Stimulated activated CD8-positive, alpha-beta memory T cell treated with anti-CD3 and anti-CD28 coated beads, Interleukin-4, amount 100 ng/mL, for 24 hours (primary cell): ENCODE results near the gene MEIS2.

ENCODE experiments used
- DNase-seq: peaks from one replicate; pipeline ENCODE4 v3.0.0-alpha.2; 2020; ENCODE audit warnings: low read depth

MEIS2 gene

DNA sequence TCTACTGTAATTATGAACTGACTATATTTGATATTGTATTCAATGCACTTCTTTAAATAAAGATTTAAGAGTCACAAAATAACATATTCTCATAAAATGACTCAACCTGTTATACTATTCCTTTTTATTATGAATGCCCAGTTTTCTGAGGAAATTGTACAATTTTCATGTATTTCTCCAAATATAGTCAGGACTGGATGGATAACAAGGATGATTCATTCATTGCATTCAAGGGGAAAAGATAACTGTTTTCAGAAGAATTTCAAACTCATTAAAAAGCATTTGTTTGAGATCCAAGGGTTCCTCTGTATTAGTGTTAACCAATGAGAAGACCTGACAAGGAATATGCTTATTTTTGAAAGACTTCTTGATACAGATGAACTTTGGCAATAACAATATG, 163.7 kb downstream of the MEIS2 start:
- no peak for DNase-seq

DNA sequence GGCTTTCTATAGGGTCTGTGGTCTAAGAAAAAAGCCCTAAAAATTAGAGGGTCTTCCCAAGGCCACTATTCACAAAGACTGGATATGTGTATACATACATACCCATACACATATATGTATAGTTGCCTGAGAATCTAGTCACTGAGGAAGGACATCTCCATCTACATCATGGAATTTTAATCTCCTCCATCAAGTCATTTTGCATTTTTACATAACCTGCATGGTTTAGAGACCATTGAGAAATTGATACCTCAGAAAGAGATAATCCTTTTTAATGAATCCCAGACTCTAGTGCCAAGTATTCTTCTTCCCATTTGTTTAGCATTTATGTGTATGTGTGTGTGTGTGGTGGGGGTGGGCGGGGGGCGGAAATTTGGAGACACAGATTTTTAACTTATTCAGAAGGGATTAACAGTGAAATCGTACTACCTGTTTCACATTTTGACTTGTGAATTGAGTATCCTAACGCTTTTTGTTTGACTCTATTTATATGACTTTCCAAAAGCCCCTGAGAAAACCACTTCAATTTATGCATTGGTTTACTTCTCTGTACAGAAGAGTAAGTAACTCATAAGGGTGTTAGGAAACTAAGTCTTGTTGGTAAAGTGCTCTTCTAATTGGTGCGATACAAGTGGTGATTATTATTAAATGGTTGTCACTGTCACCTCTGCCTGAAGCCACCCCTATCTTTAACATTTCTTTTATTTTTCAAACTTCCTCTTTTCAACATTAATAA, 166.9 kb downstream of the MEIS2 start:
- no peak for DNase-seq

DNA sequence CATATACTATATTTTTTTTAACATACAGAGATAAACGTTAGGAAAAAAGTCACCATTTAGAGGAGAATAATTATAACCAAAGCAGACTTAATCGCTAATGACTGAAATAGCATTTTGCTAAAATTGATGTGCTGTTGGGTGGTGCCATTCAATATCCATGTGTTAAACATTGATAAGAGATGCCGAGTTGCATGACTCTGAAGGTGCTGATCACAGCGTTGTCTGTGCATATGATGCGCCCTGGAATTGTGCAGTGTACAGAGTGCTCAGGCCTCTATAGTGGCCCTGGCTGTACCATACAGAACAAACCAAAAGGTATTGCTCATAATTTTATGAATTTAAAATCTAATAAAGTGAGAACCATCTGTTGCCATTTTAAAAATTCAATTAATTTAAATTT, 168.3 kb downstream of the MEIS2 start:
- no peak for DNase-seq

DNA sequence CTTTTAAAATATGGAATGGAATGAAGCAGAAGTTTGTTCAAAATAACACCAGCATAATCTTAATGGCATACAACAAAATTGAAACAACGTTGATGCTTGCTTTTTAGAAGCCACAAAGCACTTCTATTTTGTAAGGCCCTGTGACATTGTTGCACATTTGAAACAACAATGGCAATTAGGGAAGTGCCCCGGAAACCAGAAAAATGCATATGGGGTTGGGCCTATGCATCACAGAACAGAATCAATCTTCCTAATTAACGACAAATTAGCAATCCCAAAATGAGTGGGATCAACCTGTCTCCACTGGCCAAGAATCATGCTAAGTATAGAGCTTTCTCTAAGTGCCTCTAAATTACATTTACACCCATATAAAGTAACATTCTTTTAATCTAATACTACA, 168.9 kb downstream of the MEIS2 start:
- DNase-seq: no peak

DNA sequence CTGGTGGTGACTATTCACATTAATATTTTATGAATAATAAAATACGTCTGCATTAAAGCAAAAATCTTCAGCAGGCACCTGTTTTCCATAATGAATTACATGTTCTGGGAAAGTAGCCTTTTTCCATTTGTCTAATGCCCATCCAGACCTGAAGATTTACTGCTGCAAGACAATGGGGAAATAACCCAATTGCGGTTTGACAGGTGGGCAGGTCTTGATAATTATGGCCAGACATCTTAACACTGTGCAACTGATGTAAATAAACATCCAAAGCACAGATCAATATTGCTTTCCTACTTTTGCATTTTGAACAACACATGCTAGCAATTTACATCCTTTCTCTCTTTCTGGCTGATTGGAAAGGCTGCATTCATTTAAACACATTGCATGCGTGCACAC, 173.9 kb downstream of the MEIS2 start:
- no peak for DNase-seq

DNA sequence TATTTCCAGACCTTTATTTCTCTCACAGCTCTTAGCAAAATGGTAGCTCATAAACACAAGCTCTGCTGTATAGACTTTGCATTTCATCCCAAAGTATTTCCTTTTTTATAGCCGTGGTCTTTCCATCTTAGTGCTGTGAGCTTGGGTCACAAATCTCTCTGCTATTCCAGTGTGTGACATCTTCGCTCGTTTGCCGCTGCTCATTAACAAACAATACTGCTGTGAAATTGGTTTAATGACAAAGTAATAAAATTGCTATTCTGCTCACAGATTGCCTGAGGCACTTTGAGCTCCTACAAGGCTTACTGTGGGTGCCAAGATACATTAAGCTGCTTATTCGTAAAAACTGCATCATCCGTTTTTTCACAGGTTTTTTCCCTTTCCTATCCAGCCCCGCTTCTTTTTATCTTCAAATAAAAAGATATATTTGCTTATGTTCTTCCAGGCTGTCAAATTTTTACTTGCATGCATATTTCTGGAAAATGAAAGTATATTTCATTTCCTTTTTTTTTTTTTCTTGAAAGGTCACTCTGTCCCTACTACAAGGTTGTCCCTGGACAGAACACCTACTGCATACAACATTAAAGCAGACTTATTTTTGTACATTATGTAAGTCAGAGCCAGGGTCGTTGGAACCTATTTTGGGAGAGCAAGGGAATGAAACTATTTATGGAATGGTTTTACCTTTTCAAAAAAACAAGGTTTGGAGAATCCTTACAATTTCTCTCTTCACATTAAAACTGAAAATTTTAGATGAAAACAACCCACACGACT, 174.5 kb downstream of the MEIS2 start:
- DNase-seq: no peak

DNA sequence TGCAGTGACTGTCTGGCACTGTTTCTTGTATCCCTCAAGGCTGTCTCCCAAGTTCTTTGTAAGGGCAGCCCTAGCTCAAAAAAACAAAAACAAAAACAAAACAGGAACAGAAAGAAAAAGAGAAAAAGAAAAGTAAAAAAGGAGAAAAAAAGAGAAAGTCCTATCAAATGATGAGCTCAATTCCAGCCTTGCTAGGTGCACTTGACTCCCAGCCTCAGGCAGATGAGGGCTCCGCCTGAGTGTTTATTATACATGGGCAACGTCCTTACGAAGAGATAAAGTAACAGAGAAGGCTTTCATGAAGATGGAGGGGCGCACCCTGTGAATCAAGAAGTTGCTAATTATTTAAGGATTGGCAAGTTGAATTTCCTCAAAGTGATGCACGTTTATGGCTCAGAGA, 175.3 kb downstream of the MEIS2 start:
- DNase-seq: no peak

DNA sequence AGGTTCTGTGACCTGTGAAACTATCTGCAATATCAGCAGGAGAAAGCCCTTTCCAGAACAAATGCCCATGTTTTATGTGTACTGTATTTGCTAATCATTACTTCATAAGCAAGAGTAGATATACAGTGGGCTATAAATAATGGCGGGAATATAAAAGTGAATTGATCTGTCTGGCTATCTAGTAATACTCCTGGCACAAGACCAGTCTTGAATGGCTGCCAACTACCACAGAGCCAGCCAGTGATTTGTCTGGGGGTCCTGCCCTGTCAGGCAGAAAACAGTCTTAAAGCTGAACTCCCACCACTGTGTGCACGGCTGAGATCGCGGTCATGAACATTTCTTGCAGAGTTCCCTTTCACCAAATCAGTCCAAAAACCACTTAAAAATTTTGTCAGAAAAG, 176.3 kb downstream of the MEIS2 start:
- DNase-seq: no peak

DNA sequence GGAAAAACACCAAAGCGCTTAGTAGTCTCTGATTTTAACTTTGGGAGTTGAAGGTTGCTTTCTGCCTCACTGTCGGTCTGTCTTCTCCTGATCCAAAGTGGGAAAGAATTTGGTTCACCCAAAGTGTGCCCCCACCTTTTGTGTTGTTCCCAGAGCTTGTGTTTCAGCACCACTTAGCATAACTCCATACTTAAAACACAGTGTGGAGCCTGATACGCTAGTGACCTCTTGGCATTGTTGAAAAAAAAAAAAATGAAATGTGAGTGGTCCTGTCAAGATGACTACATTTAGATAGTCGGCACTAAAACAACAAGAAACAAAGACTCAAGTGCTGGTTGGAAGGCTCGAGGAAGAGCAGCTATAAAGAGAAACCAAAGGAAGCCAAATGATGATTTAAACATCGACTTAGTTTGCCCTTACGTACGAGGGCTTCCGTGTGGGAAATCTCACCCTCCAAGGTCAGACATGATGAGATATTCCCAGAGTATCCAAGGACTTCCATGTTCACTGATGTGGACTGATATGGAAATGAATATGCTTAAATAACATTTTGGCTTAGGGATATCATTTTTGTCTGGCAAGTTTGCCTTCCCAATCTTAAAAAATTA, 178.8 kb downstream of the MEIS2 start:
- no peak for DNase-seq

DNA sequence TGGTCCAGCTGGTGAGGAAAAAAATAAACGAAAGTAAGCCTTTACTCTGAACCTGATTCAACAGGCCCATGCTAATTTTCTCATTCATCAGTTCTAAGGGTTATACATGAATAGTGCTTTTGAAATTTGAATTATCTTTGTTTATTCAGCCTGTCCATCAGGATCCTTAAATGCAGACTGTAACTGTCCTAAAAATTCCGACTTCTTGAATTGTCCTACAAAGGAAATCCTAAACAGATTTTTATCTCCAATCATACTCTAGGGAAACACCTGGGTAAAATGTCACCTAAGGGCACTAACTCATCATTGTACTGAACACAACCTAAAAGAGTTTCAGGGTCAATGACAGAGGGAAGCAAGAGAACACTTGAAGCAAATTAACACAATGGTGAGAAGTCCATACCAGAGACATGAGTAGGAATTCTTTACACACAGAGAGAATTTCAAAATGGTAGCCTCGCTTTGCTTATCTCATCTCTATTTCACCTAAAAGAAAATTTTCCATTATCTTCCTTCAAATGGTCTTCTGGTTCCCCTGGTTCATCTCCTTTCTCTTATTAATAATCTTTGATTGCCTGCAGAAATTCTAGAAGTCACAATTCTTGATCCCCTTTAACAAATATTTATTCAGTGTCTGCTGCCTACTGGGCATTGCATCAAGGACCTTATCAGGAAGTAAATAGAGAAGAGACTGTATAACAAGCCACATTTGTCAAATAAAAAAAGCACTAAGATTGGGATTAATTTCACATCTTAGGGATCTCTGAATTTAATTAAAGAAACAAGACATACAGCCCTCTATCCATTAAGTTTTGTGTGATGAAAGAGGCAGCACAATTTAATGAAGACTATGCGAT, 182.7 kb downstream of the MEIS2 start:
- no peak for DNase-seq

DNA sequence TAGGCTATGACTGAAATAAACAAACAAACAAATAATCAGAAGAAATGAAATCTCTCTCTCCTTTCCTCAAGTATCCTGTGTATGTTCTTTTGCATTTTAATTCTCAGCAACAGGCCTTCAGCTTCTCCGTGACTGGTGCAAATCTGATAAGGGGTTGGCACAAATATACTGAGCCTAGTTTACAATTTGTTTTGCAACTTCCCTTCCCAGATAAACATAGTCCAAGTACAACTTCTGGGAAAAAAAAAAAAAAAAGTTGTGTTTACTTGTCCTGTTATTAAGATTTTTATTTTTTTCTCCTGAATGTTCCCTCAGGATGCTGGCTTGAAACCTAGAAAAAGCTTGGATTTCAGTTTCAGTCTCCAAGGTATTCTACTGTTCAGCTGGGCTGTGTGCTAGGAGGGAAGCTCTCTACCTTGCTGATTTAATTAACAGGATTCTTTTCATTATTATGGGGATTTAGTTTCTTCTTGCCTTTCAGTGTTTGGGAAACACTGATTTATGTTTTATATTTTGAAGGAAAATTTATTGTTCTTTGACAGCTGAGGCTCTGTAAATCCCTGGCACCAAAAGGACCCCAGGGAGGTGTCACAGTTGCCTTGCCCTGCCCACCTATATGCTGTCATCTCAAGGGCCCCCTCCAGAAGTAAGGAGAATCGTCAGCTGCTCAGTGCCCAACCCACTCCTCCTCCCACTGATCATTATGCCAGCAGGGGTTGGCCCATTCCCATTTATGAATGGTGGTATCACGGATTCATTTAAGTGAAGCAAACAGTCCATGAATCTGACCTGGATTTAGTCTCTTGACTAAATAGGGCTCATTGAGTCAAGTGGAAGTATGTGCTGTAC, 185.2 kb downstream of the MEIS2 start:
- no peak for DNase-seq

DNA sequence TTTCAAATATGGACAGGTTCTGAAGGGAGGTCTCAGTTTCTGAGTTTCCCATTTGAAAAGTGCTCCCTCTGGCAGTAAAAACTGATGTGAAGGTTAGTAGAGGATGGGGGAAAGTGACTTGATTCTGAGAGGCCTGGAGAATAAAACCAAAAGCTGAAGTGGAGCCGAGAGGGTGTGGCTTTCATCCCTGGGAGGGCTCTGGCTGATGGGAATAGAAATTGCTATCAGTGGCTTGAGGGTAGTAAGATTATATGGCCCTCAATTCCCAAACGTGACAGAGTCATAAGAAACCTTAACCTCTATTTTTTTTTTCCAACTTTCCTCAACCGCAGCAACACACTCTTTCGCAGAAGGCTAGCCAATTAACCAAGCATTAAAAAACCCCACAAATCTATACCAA, 185.9 kb downstream of the MEIS2 start:
- DNase-seq: no peak

DNA sequence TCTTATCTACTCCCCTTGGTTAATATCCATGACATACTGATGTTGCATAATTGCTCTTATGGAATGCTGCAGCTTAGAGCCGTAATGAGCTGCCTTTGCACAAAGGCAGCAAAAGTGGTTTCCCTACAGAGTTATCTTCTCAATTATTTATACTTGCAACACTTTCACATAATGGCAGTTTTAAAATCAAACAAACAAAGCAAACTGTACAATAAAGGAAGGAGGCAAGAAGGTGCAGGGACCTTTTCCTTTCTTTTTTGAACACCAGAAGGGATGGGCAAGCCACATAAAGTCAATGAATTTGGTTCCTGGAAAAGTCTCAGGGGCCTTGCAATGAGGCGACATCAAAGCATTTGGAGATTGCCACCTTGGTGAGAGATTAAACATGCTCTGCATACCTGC, 188.0 kb downstream of the MEIS2 start:
- DNase-seq: no peak

DNA sequence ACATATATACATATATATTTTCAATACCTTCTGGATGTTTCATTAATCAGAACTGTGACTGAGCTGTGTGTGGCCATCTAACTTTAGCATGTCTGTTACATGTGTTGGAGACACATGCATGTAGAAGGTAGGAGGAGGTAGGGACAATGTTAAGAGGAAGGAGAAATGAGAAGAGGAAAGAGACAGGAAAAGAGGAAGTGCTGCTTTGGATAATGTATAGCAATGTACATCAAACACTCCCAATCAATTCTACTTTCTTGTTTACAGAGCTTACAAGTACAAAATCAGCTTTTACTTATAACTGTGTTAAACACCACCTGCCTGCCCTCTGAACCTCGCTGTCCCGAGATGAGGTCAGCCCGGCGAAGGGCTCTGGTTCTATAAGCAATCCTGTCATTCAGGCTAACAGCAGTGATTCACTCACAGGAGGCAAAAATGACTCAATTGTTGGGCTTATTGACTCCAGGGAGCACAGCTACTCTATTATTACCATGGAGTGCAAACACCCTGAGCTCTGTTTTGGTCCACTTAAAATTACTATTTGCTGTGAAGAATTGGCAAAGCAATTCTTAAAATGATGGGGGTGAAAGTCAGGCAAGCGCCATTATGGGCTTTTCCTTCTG, 188.9 kb downstream of the MEIS2 start:
- no peak for DNase-seq

DNA sequence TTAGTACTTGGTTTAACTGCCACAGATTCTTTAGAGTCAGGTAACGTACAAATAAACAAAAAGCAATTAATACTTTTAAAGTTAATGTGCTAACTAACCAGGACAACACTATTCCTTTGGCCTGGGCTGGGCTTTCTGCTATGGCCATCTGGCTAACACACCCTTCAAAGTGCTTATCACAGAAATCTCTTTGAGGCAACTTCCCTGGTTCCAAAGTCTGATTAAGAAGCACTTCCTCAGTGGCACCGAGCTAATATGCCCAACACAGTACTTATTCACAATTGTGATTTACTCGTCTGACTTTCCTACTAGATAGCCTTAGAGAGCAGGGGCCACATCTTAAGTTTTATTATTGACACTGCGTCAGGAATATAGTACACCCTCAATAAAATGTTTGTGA, 191.4 kb downstream of the MEIS2 start:
- no peak for DNase-seq

DNA sequence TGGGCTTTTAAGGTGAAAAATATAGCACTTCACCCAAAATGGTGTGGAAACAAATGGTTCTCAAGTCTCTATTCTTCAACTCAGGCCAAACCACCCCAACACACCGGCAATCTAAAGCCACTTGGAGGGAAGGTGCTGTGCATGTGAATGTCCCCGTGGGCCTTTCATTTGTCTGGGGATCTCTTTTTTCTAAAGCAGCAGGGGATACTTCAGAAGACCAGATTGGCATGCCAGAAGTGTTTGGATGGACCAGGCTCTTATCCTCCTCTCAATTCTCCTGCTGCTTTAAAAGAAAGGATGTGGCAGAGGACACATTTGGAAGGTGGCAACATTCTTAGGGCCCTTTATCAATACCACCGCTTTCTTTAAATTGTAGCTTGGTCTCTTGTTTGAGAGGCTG, 193.1 kb downstream of the MEIS2 start:
- DNase-seq: no peak

DNA sequence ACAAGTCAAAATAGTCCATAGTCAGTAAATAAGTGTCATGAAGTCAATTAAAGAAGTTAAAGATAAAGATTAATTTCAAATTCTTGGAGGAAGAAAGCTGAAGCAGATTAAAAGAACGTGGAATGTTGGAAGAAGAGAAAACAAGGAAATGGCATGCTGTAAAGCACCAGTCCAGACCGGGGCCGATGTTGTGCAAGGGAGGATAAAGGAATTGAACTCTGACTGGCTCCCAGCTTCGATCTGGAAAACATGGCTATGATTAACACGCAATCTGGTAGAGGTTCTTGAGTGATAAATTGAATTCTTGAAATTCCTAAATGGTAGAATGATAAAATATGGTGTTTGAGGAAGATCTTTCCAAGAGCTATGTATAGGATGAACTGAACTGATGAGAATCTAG, 194.4 kb downstream of the MEIS2 start:
- no peak for DNase-seq

DNA sequence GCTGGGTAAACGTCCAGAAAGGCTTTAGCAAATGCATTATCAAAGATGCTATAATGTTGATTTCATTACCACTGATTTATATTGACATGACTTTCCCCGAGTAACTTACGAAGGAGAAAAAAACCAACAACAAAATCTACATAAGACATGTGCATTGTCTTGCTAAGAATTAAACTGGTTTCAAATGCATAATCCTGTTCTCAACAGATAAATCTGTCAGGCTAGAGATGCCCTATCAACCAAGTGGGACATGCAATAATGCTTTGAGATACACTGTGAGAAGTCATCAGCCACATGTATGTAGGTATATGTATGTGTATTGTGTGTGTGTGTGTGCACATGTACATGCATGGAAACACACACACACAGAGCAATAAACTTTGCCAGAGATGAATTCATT, 195.6 kb downstream of the MEIS2 start:
- DNase-seq: no peak

DNA sequence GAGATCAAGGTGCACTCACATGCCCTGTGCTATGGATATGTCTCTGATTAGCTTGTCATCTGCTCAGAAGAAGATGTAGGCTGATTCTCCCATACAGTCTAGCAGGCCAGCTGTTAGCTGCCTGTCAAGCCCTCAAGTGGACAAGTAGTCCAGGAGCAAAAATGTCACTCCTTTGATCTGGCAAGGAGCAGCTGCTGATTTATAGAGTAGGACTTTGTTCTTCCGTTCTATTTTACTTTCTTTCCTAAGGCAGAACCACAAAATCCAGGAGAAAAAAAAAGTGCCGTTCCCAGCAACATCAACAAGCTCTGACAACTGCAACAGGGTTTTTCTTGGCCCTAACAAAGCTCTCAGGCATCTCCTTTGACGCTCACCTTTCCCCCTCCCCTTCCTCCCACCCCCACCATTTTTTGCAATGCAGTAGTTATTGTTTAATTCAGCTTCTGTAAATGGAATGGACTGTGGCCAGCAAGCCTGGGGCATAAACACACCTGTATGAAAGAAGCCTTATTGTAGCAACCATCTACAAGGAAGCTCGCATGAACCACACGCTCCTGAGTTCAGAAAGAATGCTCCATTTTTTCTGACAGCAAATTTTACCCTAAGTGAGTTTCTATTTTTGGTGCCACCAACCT, 196.3 kb downstream of the MEIS2 start:
- DNase-seq: no peak

DNA sequence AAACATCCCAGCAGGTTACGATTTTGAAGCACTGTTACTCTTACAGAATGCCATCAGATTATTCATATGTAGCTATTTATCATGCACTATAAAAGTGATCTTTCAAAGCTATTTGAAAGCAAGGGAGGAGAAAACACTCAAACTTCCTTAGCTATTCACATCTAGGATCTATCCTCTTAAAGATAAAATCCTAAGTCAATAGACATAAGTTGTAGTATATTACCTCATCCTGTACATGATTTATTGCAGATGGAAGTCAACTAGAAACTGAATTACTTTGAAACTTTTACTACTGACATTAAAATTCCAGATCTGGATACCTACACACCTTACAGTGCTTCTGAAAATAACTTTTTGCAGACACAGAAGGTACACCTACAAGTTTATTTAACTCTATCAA, 197.2 kb downstream of the MEIS2 start:
- no peak for DNase-seq

DNA sequence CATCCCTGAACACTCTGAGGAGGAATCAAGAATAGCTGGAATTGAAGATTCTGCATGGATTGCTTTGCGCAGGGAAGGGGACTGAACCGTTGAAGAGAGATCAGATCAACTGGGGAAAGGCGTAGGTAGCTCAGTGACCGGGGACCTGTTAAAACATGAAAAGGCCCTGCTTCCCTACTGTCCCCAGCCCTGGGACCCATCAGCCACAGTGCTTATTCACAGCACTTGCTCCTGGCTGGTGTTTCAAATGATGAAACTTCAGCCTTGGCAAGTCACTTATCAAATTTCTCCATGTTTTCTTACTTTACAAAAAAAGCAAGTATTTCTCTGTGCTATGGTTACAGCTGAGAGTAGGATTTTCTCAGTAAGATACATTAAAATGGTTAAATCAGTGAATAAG, 199.3 kb downstream of the MEIS2 start:
- no peak for DNase-seq
